ENCODE data around the gene SLC3A2. TPM values are rescaled to one million over a fixed set of nuclear protein-coding genes. Genes with fewer than 3 reads are reported as not detected.
A peak's percentile ranks its signal among the peaks of the same experiment; 100 is the strongest.

Gene SLC3A2
- total RNA-seq, 2 donors from 2014 or later: 138 to 739 TPM

- Histone ChIP-seq H3K27me3 (replicated peaks; ENCODE audit: insufficient read depth) (peaks cover 11% of the 10 kb centered on the region), H3K4me3 (peak overlapping the region; percentile 72), H3K4me1 (ENCODE audit: control insufficient read depth in 1 of 2, low read depth in 2 of 2) (peaks cover 18 to 26% of the 10 kb centered on the region in 2 donors), H3K9me3 (no peaks in the 10 kb centered on the region), H3K27ac (no peak overlapping the region), H3K36me3 (no peaks in the 10 kb centered on the region)
- DNase-seq (ENCODE audit: low spot score) (no peak), ATAC-seq (ENCODE audit: insufficient number of reproducible peaks, low FRiP score, low read depth) (no peak)
- no peak for TF ChIP-seq CTCF (IDR thresholded peaks at IDR 0.05)
These were observed 46.2 kb downstream of the SLC3A2 start for GRCh38 chr11:62926680-62927455.

- peaks cover 11% of the 10 kb centered on the region for H3K27me3 ChIP-seq (replicated peaks; ENCODE audit: insufficient read depth)
These were observed 47.3 kb downstream of the SLC3A2 start for GRCh38 chr11:62928011-62928410.

GRCh38 chr11:62930157-62930556, 49.5 kb downstream of the SLC3A2 start:
- Histone ChIP-seq H3K36me3 (no peaks in the 10 kb centered on the region), H3K4me1 (ENCODE audit: control insufficient read depth in 1 of 2, low read depth in 2 of 2) (peaks cover 9 to 14% of the 10 kb centered on the region in 2 donors), H3K9me3 (no peaks in the 10 kb centered on the region), H3K4me3 (no peak overlapping the region), H3K27me3 (replicated peaks; ENCODE audit: insufficient read depth) (peaks cover 11% of the 10 kb centered on the region), H3K27ac (no peak overlapping the region)
- no peak for ATAC-seq (ENCODE audit: insufficient number of reproducible peaks, low FRiP score, low read depth)
- no peak for DNase-seq (ENCODE audit: low spot score)
- TF ChIP-seq CTCF (IDR thresholded peaks at IDR 0.05): no peak

More at GRCh38 chr11:62928011-62928410, 47.3 kb downstream of the SLC3A2 start:
- Histone ChIP-seq H3K36me3 (no peaks in the 10 kb centered on the region), H3K4me1 (ENCODE audit: control insufficient read depth in 1 of 2, low read depth in 2 of 2) (peaks cover 18 to 23% of the 10 kb centered on the region in 2 donors), H3K4me3 (no peak overlapping the region), H3K27ac (no peak overlapping the region), H3K9me3 (no peaks in the 10 kb centered on the region)
- ATAC-seq (ENCODE audit: insufficient number of reproducible peaks, low FRiP score, low read depth): no peak
- no peak for TF ChIP-seq CTCF (IDR thresholded peaks at IDR 0.05)
- DNase-seq (ENCODE audit: low spot score): no peak

GRCh38 chr11:62930666-62931065, 50.0 kb downstream of the SLC3A2 start:
- Histone ChIP-seq H3K4me3 (no peak overlapping the region), H3K27me3 (replicated peaks; ENCODE audit: insufficient read depth) (peaks cover 8% of the 10 kb centered on the region), H3K36me3 (no peaks in the 10 kb centered on the region), H3K4me1 (ENCODE audit: control insufficient read depth in 1 of 2, low read depth in 2 of 2) (peaks cover 6 to 12% of the 10 kb centered on the region in 2 donors), H3K27ac (no peak overlapping the region), H3K9me3 (no peaks in the 10 kb centered on the region)
- no peak for DNase-seq (ENCODE audit: low spot score)
- no peak for ATAC-seq (ENCODE audit: insufficient number of reproducible peaks, low FRiP score, low read depth)
- no peak for TF ChIP-seq CTCF (IDR thresholded peaks at IDR 0.05)

- H3K27me3 ChIP-seq (replicated peaks; ENCODE audit: insufficient read depth): no peaks in the 10 kb centered on the region
- no peaks in the 10 kb centered on the region for H3K9me3 ChIP-seq
- no peak overlapping the region for H3K4me3 ChIP-seq
- ATAC-seq (ENCODE audit: insufficient number of reproducible peaks, low FRiP score, low read depth): no peak
- H3K4me1 ChIP-seq (ENCODE audit: control insufficient read depth in 1 of 2, low read depth in 2 of 2): peaks cover 0 to 1% of the 10 kb centered on the region in 2 donors
- H3K36me3 ChIP-seq: no peaks in the 10 kb centered on the region
- no peak for DNase-seq (ENCODE audit: low spot score)
- TF ChIP-seq CTCF (IDR thresholded peaks at IDR 0.05): no peak
- H3K27ac ChIP-seq: no peak overlapping the region
These were observed 51.0 kb downstream of the SLC3A2 start for GRCh38 chr11:62931499-62932278.

Data from thoracic aorta (tissue), 2 donors.